ENCODE results near the gene KHDRBS1.

DNA sequence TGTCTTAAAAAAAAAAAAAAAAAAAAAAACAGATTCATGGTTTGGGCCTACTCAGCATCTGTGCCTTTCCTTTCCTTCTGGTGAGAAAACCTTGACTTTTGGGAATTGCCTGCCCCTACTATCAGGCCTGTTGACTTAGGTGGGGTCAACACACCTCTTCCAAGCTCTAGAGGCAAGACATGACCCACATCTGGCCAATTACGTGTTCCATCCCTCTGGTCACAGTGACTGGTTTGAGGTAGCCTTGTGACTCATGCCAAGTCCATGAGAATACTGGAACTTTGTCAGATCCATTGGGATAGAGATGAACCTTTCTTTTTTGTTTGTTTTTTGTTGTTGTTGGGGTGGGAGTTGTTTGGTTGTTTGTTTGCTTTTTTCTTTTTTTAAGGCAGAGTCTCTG, 37.3 kb upstream of the KHDRBS1 start:
- TF ChIP-seq, protein P1, sequence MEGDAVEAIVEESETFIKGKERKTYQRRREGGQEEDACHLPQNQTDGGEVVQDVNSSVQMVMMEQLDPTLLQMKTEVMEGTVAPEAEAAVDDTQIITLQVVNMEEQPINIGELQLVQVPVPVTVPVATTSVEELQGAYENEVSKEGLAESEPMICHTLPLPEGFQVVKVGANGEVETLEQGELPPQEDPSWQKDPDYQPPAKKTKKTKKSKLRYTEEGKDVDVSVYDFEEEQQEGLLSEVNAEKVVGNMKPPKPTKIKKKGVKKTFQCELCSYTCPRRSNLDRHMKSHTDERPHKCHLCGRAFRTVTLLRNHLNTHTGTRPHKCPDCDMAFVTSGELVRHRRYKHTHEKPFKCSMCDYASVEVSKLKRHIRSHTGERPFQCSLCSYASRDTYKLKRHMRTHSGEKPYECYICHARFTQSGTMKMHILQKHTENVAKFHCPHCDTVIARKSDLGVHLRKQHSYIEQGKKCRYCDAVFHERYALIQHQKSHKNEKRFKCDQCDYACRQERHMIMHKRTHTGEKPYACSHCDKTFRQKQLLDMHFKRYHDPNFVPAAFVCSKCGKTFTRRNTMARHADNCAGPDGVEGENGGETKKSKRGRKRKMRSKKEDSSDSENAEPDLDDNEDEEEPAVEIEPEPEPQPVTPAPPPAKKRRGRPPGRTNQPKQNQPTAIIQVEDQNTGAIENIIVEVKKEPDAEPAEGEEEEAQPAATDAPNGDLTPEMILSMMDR (conservative IDR thresholded peaks at IDR 0.05; ENCODE audit: low read depth in 2 of 2) = no peak
- TF ChIP-seq POLR2AphosphoS5 (IDR thresholded peaks at IDR 0.05; ENCODE audit: low read depth) (no peak), CREB1 (CRISPR knock-in tag; IDR thresholded peaks at IDR 0.05; ENCODE audit: low read depth) (no peak), EZH2 (IDR thresholded peaks at IDR 0.05; ENCODE audit: low read depth, unreplicated experiment) (no peak), STAT1 (IDR thresholded peaks at IDR 0.05; ENCODE audit: unreplicated experiment) (no peak), EZH2phosphoT487 (IDR thresholded peaks at IDR 0.05; ENCODE audit: unreplicated experiment) (no peak), ZNF331 (CRISPR knock-in tag; IDR thresholded peaks at IDR 0.05; ENCODE audit: low read depth) (no peak), ZNF114 (CRISPR knock-in tag; IDR thresholded peaks at IDR 0.05) (no peak), JUNB (IDR thresholded peaks at IDR 0.05; ENCODE audit: unreplicated experiment) (no peak)
- TF ChIP-seq, protein P2, sequence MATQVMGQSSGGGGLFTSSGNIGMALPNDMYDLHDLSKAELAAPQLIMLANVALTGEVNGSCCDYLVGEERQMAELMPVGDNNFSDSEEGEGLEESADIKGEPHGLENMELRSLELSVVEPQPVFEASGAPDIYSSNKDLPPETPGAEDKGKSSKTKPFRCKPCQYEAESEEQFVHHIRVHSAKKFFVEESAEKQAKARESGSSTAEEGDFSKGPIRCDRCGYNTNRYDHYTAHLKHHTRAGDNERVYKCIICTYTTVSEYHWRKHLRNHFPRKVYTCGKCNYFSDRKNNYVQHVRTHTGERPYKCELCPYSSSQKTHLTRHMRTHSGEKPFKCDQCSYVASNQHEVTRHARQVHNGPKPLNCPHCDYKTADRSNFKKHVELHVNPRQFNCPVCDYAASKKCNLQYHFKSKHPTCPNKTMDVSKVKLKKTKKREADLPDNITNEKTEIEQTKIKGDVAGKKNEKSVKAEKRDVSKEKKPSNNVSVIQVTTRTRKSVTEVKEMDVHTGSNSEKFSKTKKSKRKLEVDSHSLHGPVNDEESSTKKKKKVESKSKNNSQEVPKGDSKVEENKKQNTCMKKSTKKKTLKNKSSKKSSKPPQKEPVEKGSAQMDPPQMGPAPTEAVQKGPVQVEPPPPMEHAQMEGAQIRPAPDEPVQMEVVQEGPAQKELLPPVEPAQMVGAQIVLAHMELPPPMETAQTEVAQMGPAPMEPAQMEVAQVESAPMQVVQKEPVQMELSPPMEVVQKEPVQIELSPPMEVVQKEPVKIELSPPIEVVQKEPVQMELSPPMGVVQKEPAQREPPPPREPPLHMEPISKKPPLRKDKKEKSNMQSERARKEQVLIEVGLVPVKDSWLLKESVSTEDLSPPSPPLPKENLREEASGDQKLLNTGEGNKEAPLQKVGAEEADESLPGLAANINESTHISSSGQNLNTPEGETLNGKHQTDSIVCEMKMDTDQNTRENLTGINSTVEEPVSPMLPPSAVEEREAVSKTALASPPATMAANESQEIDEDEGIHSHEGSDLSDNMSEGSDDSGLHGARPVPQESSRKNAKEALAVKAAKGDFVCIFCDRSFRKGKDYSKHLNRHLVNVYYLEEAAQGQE (IDR thresholded peaks at IDR 0.05; ENCODE audit: unreplicated experiment) = no peak

Data from GM23338 (cell line).